Ovary (tissue), 9 donors: ENCODE measurements around the gene NOS3. TPM values are rescaled to one million over a fixed set of nuclear protein-coding genes. Genes with fewer than 3 reads are reported as not detected.

ENCODE experiments used
- DNase-seq, 5 donors: peaks; one replicate each; pipeline ENCODE4 v3.0.0-alpha.2; 2019 to 2020
- H3K27ac ChIP-seq, 2 donors: fragments of 200-600 bp; one replicate each; pipeline versions ENCODE4 v1.5.1 to v1.8.0; 2019 to 2022
- H3K27me3 ChIP-seq: fragments of 200-600 bp; one replicate; pipeline ENCODE4 v1.8.0; 2022
- H3K36me3 ChIP-seq: fragments of 200-600 bp; sonication (generic); one replicate; pipeline ENCODE4 v1.5.1; 2019
- H3K4me1 ChIP-seq: one replicate; pipeline ENCODE4 v1.8.1; 2013; ENCODE audit warnings: mild to moderate bottlenecking, moderate library complexity; ENCODE audit not compliant: insufficient read depth
- H3K4me3 ChIP-seq: fragments of 200-600 bp; sonication (generic); one replicate; pipeline ENCODE4 v1.5.1; 2017
- H3K9me3 ChIP-seq, 2 donors: fragments of 200-600 bp in 1 of 2; sonication (generic) in 1 of 2; one replicate each; pipeline versions ENCODE4 v1.5.1 to v1.8.1; 2013 to 2019; ENCODE audit warnings: mild to moderate bottlenecking in 1 of 2, moderate library complexity in 1 of 2
- CTCF ChIP-seq, 3 donors: fragments of 450-650 bp in 2 of 3; fragments of 200-600 bp in 1 of 3; IDR thresholded peaks; one replicate each; pipeline versions ENCODE4 v1.5.1 to v1.8.0; 2016 to 2022; ENCODE audit warnings: antibody characterized with exemption in 3 of 3, mild to moderate bottlenecking in 1 of 3
- EP300 ChIP-seq: sonication (generic); formaldehyde crosslinking; IDR thresholded peaks from one replicate; pipeline ENCODE4 v1.6.1; 2017; ENCODE audit warnings: antibody characterized with exemption
- POLR2A ChIP-seq: fragments of 450-650 bp; IDR thresholded peaks from one replicate; pipeline ENCODE4 v1.6.1; 2017; ENCODE audit warnings: antibody characterized with exemption, mild to moderate bottlenecking, moderate library complexity
- WGBS, 3 donors: extraction: QIAGEN DNeasy Blood & Tissue Kit in 1 of 3; methylation state at CpG; one replicate each; pipeline versions ENCODE4 v1.1.5 to v1.1.7; 2013 to 2017; 5-methylcytosine and 5-hydroxymethylcytosine counted together
- intact Hi-C, 4 donors: fragments of 100-400 bp; cut with DNase I; formaldehyde crosslinking; loops; one replicate each; pipeline versions ENCODE4 v1.11.0 to v1.15.1; 2022 to 2023
- polyA plus RNA-seq, 2 donors: library from polyadenylated mRNA; stranded (reverse); fragments of 200-250 nt in 1 of 2; fragments of 350-450 nt in 1 of 2; fragmentation: Illumina TruSeq in 1 of 2; extraction: RNeasy Lipid Tissue Mini Kit (QIAGEN cat#74804) in 1 of 2; gene quantifications; one replicate each; pipeline ENCODE4 v1.2.3, GENCODE V29; 2013 to 2014
- total RNA-seq, 7 donors: library from RNA; depleted of rRNA in 2 of 7; stranded (reverse); fragments of >200 nt in 2 of 7; fragmentation: NEBNext Ultra II Directional in 3 of 7; extraction: Animal tissue kit (Norgen Biotek cat#: 25700) in 3 of 7; gene quantifications; one replicate each; pipeline versions ENCODE4 v1.1.0 to v1.2.4, GENCODE V29; 2016 to 2023
- donor health status: DM: no; HTN: no; CAD: no; lungs with moderate emphysema.
- donor health status: DM: no; HTN: no; CAD: no.
- donor health status: Bipolar disorder and iron deficiency.
- donor health status: DM: yes; HTN: yes; CAD: no.
- donor health status: DM: no; HTN: no; CAD: no.
- donor health status: DM: yes; HTN: yes; CAD: no.

Gene NOS3
- total and polyA plus RNA-seq, 9 donors: 1.0 to 26.0 (median 5.4) TPM

GRCh38 chr7:150943453-150943814, 47.4 kb upstream of the NOS3 start:
- no peak for DNase-seq
- no peak for TF ChIP-seq POLR2A
- Histone ChIP-seq H3K27ac (no peak overlapping the region), H3K4me1 (no peaks in the 10 kb centered on the region), H3K27me3 (no peaks in the 10 kb centered on the region), H3K4me3 (no peak overlapping the region), H3K36me3 (no peaks in the 10 kb centered on the region), H3K9me3 (no peaks in the 10 kb centered on the region)
- WGBS, 3 donors: 91 to 95% (median 93%) methylated on average over 6 of the region's 6 CpGs
- intact Hi-C loops: no loop called here

- Histone ChIP-seq H3K27ac (no peak overlapping the region), H3K27me3 (no peaks in the 10 kb centered on the region), H3K36me3 (no peaks in the 10 kb centered on the region), H3K4me1 (no peaks in the 10 kb centered on the region), H3K9me3 (no peaks in the 10 kb centered on the region), H3K4me3 (no peak overlapping the region)
- TF ChIP-seq POLR2A: no peak
- no peak for TF ChIP-seq CTCF (IDR thresholded peaks at IDR 0.05)
- no peak for TF ChIP-seq EP300
- 85 to 89% (median 88%) methylated on average over 6 of the region's 6 CpGs for WGBS, 3 donors
- intact Hi-C loops: no loop called here
- no peak for DNase-seq
These were observed 46.5 kb upstream of the NOS3 start for GRCh38 chr7:150944066-150945042.

GRCh38 chr7:150945171-150945852, 45.5 kb upstream of the NOS3 start:
- intact Hi-C loops: no loop called here
- H3K4me3 ChIP-seq: no peak overlapping the region
- DNase-seq: no peak
- no peaks in the 10 kb centered on the region for H3K9me3 ChIP-seq
- 61 to 75% (median 62%) methylated on average over 15 to 19 of the region's 19 CpGs for WGBS, 3 donors
- no peaks in the 10 kb centered on the region for H3K36me3 ChIP-seq
- H3K27ac ChIP-seq: no peak overlapping the region
- TF ChIP-seq POLR2A (no peak), EP300 (no peak), CTCF (IDR thresholded peaks at IDR 0.05) (no peak)
- no peaks in the 10 kb centered on the region for H3K27me3 ChIP-seq
- no peaks in the 10 kb centered on the region for H3K4me1 ChIP-seq

GRCh38 chr7:150945853-150946420, 44.9 kb upstream of the NOS3 start:
- 68 to 85% (median 74%) methylated on average over 17 of the region's 17 CpGs for WGBS, 3 donors
- DNase-seq: peak in 1 of 5 donors; percentile 37
- no peaks in the 10 kb centered on the region for H3K36me3 ChIP-seq
- H3K4me3 ChIP-seq: no peak overlapping the region
- no peaks in the 10 kb centered on the region for H3K27me3 ChIP-seq
- no peaks in the 10 kb centered on the region for H3K4me1 ChIP-seq
- intact Hi-C loops: loop anchor here in 1 of 4 donors (1.0 kb wide), 1 partner anchor 18 kb away; no protein-coding TSS in a partner anchor
- H3K27ac ChIP-seq: no peak overlapping the region
- no peak for TF ChIP-seq CTCF (IDR thresholded peaks at IDR 0.05)
- no peak for TF ChIP-seq POLR2A
- no peak for TF ChIP-seq EP300
- no peaks in the 10 kb centered on the region for H3K9me3 ChIP-seq
